Mononuclear cell (primary cell): ENCODE data around the gene HDAC4. TPM values are rescaled to one million over a fixed set of nuclear protein-coding genes. Genes with fewer than 3 reads are reported as not detected.

ENCODE experiments used
- H3K27me3 ChIP-seq: 2 replicates; pipeline ENCODE4 v1.6.0; 2011; ENCODE audit warnings: low read length, control low read depth; ENCODE audit not compliant: insufficient read depth
- H3K4me1 ChIP-seq: 2 replicates; pipeline ENCODE4 v1.5.1; 2011; ENCODE audit warnings: mild to moderate bottlenecking, low read length, control low read depth; ENCODE audit not compliant: insufficient read depth
- H3K4me3 ChIP-seq: 2 replicates; pipeline ENCODE4 v1.5.1; 2011; ENCODE audit warnings: mild to moderate bottlenecking, low read length, moderate library complexity
- H3K9me3 ChIP-seq: 2 replicates; pipeline ENCODE4 v1.5.1; 2011; ENCODE audit warnings: low read depth, mild to moderate bottlenecking, control low read depth, low read length
- total RNA-seq: library from RNA; depleted of rRNA; stranded (reverse); fragments of >200 nt; gene quantifications from one replicate; pipeline ENCODE4 v1.2.3, GENCODE V29; 2012

HDAC4 gene
- total RNA-seq, 1 donor, result 27.7 TPM

GRCh38 chr2:239033801-239034560 lies 366.8 kb downstream of the HDAC4 start:
- peaks cover 3% of the 10 kb centered on the region for H3K27me3 ChIP-seq
- H3K4me1 ChIP-seq, result no peaks in the 10 kb centered on the region
- no peaks in the 10 kb centered on the region for H3K9me3 ChIP-seq
- no peak overlapping the region for H3K4me3 ChIP-seq

GRCh38 chr2:239029958-239030357 lies 370.9 kb downstream of the HDAC4 start:
- H3K4me3 ChIP-seq, result no peak overlapping the region
- peaks cover 3% of the 10 kb centered on the region for H3K27me3 ChIP-seq
- H3K4me1 ChIP-seq, result no peaks in the 10 kb centered on the region
- no peaks in the 10 kb centered on the region for H3K9me3 ChIP-seq

DNA sequence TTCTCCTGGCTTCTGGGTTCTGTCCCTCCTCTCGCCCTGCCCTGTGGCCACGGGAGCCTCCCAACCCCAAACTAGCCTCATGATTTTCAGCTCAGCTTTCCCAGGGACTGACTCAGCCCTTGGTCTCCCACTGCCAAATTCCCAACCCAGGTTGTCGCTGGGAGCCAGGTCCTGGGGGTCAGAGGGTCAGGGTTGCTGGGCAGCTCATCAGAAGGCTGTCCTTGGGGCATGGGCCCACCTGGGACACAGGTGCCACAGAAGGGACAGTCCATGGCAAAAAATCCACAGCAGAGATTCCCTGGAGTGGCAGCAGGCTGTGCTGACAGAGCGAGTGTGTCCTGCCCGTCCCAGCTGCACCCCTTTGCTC lies 372.6 kb downstream of the HDAC4 start:
- Histone ChIP-seq H3K27me3 (no peaks in the 10 kb centered on the region), H3K9me3 (no peaks in the 10 kb centered on the region), H3K4me3 (no peak overlapping the region)

DNA sequence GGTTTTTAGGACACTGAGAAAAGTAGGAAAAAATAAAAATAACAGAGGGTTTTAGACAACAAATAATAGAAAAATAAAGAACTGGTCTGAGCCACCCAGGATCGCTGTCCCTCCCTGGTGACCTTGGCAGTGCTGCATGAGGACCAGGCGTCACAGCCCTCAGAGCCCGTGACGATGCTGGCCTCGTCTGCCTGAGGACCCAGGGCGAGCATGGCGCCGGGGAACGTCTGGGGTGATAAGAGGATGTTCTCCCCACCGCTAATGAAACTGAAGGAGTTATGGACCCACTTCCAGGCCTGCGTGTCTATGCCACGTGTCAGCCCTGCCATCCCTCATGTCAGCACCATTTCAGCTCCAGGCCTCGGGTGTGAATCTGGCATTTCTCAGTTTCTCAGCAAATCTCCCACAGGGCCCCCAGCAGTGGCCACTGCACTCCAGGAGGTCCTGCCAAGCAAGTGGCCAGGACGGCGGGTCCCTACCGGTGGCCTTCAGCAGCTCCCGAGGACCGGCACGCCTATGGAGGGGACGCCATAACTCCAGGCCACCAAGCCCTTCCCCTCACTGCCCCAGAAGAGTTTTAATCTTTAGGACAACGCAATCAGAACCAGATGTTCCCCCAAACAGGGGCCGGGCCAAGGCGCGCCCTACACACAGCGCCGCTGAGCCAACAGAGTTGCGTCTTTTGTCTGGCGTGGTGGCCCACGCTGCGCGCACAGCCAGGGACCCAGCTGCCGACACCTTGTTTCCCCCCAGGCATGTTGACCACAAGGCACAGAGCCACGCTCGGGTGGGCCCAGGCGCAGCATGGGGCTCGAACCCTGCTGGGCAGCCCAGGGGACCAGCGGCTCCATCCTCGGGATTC lies 373.2 kb downstream of the HDAC4 start:
- H3K4me1 ChIP-seq, result no peaks in the 10 kb centered on the region
- H3K4me3 ChIP-seq, result no peak overlapping the region
- no peaks in the 10 kb centered on the region for H3K27me3 ChIP-seq
- no peaks in the 10 kb centered on the region for H3K9me3 ChIP-seq

More for the DNA sequence above, 372.6 kb downstream of the HDAC4 start:
- H3K4me1 ChIP-seq, result no peaks in the 10 kb centered on the region

DNA sequence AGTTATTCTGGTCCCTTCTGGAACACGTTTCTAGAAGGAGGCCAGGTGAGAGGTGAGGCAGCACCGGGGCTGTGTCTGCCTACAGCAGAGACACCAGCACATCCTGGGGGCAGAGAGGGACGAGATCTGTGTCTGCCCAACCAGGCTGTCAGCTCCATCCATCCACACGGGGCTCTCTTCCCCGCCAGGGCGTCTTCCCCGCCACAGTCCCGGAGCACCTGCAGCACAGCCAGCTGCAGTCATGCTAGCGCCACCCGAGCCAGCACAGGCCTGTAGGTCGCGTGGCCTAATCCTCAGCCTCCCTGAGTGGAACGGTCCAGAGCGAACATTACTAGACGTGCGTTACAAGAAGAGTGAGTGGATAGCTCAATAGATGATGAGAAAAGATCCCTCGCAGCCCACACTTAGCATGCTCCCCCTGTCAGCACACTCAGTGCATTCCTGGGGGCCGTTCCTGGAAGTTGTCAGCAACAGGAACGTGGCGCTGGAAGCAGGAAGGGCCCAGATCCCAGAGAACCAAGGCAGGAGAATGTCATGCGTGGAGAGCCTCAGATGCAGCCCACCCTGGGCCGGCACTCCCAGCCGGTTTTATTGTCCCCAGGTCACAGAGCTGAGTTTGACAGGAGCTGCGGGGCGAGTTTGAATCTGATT lies 374.0 kb downstream of the HDAC4 start:
- Histone ChIP-seq H3K9me3 (no peaks in the 10 kb centered on the region), H3K27me3 (no peaks in the 10 kb centered on the region), H3K4me3 (no peak overlapping the region), H3K4me1 (no peaks in the 10 kb centered on the region)

GRCh38 chr2:239025951-239026461 lies 374.8 kb downstream of the HDAC4 start:
- H3K9me3 ChIP-seq, result no peaks in the 10 kb centered on the region
- H3K4me1 ChIP-seq, result no peaks in the 10 kb centered on the region
- no peak overlapping the region for H3K4me3 ChIP-seq
- H3K27me3 ChIP-seq, result no peaks in the 10 kb centered on the region

DNA sequence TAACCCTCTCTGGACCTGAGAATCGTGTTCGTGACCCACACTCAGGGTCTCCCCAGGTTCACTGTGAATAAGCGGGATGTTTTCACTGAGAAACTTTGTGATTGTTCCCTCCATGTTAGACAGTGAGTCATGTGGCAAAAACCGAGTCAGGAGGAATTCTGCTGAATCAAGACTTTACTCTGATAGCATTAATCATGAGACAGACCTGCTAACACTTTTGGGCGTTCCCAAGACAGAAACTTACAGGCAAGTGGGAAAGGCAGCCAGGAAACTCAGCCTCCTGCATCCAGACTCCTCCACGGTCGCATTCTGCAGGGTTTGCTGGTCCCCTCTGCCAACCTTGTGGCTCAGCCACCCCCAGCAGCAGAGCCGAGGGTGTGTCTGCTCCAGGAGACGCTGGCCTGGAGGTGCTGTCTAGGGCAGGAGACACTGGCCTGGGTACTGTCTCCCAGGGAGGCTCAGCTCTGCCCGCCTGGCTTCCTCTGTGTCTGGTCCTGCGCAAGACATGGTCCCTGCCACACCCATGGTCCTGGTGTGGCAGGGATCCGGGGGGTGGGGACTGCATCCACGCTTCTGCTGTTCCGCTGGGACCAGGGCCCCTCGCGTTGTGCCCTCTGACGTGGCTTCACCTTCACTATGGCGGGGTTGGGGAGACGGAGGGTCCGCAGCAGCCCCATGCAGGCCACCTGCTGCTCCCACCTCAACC lies 375.6 kb downstream of the HDAC4 start:
- no peaks in the 10 kb centered on the region for H3K27me3 ChIP-seq
- H3K9me3 ChIP-seq, result no peaks in the 10 kb centered on the region
- H3K4me1 ChIP-seq, result no peaks in the 10 kb centered on the region
- H3K4me3 ChIP-seq, result no peak overlapping the region

- no peak overlapping the region for H3K4me3 ChIP-seq
- no peaks in the 10 kb centered on the region for H3K9me3 ChIP-seq
- no peaks in the 10 kb centered on the region for H3K4me1 ChIP-seq
- no peaks in the 10 kb centered on the region for H3K27me3 ChIP-seq
Observed at GRCh38 chr2:239024226-239024625, 376.6 kb downstream of the HDAC4 start.

DNA sequence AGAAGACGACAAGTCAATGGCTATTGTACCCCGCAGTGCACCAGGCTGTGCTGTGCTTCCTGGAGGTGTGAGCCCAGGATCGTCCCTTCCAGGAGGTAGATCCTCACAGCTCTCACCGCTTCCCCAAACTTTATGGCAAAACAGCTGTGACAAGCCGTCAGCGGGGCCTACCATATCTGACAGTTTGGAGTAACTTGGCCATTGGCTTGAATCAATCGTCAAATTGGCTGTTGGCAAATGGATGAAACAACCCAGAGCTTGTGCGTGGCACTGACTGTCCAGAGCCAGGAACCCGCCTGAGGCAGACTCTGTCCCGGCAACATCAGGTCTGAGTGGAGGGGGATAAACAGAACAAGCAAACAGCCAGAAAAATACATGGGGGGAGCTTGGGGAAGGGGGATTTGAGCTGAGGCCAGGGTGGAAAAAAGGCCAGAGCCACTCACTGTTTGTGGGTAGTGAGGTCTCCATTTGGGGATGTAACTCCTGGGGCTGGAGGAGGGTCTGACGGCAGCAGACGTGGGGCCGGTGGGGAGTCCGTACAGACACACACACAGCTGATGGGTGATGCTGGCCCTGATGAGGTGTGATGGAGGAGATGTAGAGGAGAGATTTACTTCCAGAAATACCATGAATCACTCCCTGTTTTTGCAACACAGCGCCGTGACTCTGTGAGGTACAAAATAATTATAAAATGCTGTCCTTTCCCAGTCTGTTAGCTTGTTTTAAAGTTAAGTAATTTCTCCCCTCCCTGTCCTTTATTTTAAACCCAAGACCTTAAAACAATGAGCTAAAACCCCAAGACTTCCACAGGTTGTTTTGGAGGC lies 378.2 kb downstream of the HDAC4 start:
- no peak overlapping the region for H3K4me3 ChIP-seq
- H3K9me3 ChIP-seq, result no peaks in the 10 kb centered on the region
- H3K27me3 ChIP-seq, result no peaks in the 10 kb centered on the region
- H3K4me1 ChIP-seq, result no peaks in the 10 kb centered on the region

DNA sequence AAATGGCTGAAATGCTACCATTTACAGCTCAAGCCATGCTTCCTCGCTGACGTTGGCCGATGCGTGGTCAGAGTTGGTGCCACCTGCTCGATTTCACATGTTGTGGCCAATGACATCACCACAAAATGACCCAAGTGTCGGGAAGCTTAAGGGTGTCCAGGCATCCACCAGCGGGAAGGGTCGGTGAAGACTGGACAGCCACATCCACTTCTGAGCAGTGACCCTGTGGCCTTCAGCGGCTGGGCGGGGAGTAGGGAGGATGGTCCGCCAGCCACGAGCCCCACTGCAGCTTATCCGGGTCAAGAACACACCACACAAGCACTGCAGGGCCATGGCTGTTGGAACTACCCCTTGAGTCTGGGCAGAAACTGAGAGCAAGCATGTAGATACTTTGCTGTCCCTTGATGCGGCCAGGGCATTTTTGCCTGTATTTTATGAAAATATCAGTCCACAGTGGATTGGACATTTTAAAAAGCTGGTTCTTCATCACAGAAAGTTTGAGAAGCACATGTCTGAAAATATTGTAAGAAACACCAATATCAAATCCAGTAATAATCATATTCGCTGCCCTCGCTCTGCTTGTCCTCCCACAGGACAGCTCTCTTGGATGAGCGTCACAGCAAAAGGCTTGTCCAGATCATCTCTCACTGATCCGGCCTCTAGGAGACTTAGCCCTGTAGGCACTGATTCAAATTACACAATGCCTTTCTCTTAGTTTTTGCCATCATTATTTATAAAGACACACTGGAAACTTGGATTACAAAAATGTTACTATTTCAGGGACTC lies 379.0 kb downstream of the HDAC4 start:
- no peaks in the 10 kb centered on the region for H3K4me1 ChIP-seq
- H3K27me3 ChIP-seq, result no peaks in the 10 kb centered on the region
- no peak overlapping the region for H3K4me3 ChIP-seq
- H3K9me3 ChIP-seq, result no peaks in the 10 kb centered on the region

DNA sequence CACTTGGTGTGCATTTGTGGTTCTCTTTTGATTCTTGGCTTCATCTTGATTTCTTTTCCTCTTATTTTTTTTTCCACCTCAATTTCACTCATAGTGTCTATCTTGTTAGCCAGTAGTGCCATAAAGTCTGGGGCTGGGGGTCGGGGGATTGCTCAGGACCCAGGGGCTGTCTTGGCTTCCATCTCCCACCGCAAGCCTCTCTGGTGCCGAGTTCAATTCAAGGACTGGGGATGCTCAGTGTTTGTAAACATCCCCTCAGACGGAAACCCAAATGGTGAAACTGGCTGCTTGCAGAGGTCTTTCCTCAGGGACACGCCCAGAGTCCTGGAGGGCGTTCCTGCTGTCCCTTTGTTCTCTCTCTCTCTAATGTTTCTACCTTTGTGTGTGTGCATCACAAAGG lies 379.6 kb downstream of the HDAC4 start:
- no peaks in the 10 kb centered on the region for H3K9me3 ChIP-seq
- H3K4me3 ChIP-seq, result no peak overlapping the region
- no peaks in the 10 kb centered on the region for H3K4me1 ChIP-seq
- no peaks in the 10 kb centered on the region for H3K27me3 ChIP-seq

- Histone ChIP-seq H3K9me3 (no peaks in the 10 kb centered on the region), H3K4me1 (no peaks in the 10 kb centered on the region), H3K4me3 (no peak overlapping the region), H3K27me3 (no peaks in the 10 kb centered on the region)
Observed at GRCh38 chr2:239020541-239021041, 380.2 kb downstream of the HDAC4 start.

DNA sequence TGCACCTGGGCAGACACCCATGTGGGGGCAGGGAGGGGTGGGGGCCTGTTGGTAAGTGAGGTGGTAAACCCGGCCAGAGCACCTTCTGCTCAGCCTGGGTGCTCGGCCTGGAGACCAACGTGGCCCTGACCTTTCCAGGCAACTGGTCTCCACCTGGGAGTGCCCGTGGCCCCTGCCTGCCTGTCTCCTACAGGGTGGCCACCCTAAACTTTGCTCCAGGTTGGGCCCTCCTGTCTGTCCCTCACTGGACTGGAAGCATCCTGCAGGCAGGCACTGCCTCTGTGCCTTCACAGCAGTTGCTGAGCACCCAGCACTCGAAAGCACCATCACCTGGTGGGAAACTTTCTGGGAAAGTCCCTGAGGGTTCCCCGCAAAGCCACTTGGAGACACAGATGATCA lies 381.6 kb downstream of the HDAC4 start:
- Histone ChIP-seq H3K4me1 (no peaks in the 10 kb centered on the region), H3K27me3 (no peaks in the 10 kb centered on the region), H3K9me3 (no peaks in the 10 kb centered on the region), H3K4me3 (no peak overlapping the region)
